CD4-positive, alpha-beta T cell treated with Interferon alpha-2 for 1 hour (primary cell): ENCODE measurements around the gene PIK3AP1.
"Not testable (repeated sequence)": the region's sequence is repeated elsewhere in the genome, so short reads cannot be mapped to it uniquely, and the experiment has no call there.

Experiments
- DNase-seq, 2 donors: peaks; one replicate each; pipeline ENCODE4 v3.0.0-alpha.2; 2020 to 2022

The PIK3AP1 gene

DNA sequence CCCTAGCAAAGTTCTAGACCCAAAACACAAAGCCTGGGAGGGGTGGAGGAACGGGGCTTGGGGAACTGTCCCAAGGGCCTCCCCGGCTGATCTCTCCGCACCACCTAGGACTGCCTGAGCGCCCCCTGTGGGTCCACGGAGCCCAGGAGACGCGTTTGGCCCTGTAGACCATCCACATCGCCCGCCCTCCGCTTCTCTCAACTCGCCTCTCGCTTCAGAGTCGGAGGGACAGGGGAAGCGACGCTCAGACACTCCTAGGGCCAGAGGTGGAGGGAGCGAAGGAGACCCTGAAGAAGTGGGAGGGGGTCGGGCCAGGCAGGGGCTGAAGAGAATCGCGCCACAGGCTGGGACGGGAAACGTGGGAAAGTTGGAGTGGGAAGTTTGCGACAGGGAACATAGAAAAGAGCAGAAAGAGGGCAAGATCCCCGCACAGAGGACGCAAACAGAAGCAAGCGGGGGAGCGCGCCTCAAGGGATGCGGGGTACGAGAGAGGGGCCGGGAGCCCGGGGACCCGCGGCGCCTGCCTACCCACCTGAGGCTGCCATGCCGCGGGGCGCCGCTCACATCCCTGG is 378 bp downstream of the PIK3AP1 start:
- peak; percentile 53 to 79 for DNase-seq

DNA sequence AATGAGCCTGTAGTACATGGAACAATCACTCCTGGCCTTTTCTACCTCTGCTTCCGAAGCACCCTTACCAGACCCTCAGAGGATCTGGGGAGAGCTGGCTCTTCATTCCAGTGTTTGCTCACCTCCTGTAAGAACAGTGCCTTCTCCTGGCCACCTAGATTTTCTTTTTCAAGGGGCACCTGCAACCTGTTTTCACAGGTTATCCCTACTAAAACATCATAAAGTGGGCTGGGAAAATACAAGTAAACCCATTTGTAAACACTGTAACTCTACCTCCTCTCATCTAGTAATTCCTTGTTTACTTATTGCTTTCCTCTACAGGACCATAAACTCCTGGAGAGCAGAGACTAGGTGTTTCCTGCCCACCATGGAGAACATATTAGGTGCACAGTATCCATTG is 1.1 kb downstream of the PIK3AP1 start:
- DNase-seq = no peak

DNA sequence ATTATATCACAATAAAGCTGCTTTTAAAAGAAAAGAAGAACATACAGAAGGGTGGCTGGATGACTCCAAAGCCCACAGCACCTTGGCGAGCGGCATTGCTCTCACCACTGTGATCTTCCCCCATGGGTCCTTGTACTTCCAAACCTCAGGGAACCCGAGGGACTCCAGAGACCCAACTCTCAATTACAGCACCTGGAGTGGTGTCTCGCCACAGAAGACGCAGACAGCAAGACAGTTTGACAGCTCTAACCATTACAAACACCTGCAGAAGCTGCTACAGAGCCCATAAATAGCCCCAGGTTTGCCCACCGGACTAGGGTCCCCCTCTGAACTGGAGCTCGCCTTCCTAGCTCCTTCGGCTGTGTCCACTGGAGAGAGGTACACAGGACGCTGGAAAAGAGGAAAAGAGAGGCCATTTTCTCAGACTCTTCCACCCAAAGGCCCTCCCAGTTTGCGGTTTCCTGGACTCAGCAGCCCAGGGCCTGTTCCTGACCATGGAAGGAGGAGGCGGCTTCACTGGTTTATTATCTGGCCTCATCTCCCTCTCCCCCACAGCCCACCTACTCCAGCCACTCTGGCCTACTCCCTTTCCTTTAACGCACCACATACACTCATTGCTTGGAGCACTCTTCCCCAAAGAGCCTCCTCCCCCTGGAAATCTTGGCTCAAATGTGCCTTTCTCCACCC is 1.9 kb downstream of the PIK3AP1 start:
- no peak for DNase-seq

DNA sequence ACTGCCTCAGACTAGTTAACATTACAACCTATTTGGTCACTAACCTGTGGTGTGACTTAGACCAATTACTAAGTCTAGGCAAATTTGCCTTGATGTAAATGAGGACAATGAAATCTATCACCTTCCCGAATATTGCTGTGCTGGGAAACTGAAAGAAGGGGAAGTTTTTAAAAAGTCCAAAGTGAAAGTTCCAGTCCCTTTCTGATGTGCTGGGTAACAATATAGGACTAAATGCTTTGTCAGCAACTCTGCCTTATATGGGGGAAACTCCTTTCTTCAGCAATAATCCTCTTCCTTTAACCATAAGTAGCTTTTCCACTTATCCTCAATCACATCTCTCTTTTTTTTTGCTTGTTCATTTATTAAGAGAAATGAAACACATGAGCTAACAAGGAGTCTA is 3.9 kb downstream of the PIK3AP1 start:
- DNase-seq = no peak

DNA sequence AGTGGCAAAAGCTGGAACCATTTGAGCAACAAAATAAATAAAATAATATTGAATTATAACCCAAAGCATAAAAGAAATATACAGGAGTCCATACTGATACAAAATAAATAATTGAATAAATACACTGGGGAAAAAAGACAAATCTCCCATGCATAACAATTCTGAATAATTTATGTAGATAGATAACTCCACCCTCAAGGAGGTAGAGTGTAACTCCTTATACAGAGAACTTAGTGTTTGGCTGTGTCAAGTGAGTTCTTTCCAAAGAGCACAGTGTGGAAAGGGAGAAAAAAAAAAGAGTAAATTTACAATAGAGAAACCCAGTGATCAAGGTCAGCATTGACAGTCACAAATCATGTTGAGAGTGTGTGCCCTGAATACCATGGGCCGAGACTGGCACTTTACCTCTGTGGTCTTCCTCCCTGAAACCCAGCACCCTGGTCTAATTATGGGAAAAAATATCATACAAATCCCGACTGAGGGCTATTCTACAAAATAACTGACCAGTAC is 5.5 kb downstream of the PIK3AP1 start:
- DNase-seq = no peak

DNA sequence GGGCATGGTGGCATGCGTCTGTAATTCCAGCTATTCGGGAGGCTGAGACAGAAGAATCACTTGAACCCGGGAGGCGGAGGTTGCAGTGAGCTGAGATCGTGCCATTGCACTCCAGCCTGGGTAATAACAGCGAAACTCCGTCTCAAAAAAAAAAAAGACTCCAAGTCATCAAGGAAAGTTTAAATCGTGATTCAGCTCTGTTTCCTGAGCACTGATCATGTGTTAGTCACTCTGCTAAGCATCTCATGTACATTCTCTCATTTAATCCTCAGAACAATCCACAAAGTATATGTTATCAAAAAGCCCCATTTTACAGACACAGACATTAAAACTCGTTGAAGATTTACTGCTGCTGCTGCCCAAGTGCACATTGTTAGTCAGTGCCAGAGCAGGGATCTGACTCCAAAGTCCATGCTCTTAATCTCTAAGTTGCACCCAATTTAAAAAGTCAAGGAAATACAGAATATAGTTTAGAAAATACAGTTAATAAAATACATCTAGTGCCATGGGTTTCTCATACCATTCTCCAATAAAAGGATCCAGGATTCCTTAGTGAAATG is 6.2 kb downstream of the PIK3AP1 start:
- no peak for DNase-seq

DNA sequence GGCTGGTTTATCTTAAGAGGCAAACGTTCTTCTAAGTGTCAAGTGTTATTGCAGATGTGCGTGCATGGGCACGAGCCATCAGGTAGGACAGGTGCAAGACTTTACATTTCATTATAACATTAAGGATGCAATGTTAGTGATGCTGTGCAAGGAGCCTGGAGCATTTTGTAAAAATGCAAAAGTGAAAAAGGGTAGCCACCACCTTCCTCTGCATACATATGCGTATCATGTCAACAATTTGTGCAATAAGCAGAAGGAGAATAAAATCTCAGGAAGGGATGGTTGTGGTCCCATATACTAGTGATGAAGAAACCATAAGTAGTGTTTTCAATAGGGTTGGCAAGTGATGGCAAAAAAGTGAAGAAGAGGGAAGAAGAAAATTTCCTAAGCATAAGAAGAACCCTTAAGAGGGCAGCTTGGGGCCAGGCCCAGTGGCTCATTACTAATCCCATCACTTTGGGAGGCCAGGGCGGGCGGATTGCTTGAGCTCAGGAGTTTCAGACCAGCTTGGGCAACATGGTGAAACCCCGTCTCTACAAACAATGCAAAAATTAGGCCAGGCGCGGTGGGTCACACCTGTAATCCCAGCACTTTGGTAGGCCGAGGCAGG is 7.5 kb downstream of the PIK3AP1 start:
- DNase-seq = no peak

DNA sequence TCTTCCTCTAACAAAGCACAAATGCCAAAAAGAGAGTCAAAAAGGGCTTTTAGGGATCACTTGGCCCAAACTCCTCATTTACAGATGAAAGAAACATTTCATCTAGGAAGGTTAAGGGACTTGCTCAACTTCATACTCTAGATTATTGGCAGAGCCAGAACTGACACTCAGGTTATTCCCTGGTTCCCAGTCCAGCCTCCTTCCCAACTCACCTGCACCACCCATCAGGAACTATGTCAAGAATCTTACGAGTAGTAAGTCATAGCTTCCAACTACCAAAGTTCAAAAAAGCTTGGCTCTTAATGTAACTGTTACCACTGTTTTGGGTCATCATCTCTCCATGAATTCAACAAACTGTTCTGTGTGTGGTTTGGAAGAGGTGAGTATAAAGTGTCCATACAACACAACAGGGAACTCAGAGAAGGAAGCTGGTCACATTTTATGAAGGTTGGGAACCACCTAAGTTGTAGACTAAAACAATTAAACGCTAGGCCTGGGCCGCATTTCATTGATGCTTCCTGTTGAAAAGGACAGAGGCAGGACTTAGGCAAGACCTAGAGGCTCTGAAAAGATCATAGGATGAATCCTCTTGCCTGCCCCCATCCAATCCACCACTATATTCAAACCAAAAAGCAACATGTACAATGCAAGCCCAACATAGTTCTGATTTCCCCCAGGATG is 9.1 kb downstream of the PIK3AP1 start:
- DNase-seq = no peak

DNA sequence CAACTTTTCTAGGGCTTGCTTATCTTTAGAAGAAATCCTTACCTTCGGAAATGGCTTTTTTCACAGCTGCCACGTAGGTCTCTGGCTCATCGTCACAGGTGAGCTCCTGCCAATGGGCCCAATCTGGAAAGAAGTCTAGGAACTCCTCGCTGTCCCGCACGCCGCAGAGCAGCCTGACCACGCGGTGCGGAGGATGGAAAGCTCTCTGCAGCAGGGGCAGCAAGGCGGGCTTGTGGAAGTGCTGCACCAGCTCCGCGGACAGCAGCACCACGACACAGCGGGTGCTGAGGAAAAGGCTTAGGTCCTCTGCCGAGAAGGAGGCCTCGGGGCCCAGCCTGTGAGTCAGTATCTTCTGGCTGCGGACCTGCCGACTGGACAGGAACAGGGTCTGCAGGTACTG is 10.8 kb downstream of the PIK3AP1 start:
- no peak for DNase-seq

DNA sequence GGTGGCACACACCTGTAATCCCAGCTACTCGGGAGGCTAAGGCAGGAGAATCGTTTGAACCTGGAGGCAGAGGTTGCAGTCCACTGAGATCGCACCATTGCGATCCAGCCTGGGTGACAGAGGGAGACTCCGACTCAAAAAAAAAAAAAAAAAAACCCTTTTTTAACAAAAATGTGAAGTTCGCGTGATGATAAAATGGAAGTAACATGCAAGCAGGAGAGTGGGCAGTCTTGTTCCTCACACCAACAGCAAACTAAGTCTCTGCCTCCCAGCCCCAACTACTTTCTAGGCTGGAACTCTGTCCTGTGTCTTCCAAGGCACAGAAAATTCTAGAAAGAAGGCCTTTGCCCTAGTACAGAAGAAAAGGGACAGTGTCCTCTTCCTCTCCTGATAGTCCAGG is 11.3 kb downstream of the PIK3AP1 start:
- DNase-seq = no peak

DNA sequence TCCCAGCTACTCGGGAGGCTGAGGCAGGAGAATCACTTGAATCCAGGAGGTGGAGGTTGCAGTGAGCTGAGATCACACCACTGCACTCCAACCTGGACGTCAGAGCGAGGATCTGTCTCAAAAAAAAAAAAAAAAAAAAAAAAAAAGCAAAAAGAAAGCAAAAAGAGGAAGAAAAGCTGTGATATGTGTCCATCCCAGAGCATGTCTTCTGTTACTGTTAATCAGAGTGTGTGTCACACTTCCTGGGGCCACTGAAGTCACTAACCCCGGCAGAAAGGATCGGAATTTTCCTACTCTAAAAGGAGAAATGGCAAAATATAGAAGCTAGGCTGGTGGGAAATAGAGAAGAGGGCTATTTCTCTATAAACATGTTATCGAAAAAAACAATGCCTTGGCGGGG is 11.9 kb downstream of the PIK3AP1 start:
- peak; percentile 14 to 46 for DNase-seq

DNA sequence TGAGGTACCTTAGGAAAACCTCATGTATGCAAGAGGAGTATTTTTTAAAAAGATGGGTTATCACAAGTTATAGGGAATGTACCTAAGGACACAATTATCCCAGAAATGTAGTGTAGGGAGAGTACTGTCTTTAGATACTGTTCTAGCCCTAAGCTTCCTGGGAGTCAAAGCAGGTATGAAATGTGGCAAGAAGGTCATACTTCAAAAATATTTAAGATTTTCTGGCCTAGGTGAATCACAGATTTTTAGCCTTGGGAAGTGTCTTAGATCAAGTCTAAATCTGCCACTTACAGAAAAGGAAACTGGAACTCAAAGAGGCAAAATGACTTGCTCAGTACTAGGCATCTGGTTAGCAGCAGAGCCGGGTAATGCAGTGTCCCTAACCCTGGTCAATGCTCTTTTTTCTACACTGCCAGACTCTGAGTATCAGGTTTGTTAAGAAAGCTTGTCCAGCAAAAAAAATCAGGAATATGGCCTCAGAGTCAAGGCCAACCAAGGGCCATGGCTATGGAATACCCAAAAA is 13.9 kb downstream of the PIK3AP1 start:
- DNase-seq = no peak

DNA sequence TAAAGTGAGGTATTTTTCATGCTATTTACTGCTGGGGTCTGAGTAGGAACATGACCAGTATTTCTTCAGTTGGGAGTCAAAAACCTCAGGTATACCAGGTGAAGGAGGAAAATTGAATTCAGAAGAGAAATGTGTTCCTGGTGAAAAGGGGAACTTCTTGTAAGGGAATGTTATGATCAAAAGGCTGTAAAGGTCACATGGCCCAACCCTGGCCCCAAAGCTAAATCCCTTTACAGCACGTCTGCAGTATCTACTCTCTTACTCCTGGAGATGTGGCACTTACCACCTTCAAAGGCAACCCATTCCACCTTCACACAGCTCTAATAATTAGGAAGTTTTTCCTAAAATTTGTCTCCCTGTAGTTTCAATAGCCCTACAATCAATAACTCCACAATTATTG is 15.2 kb downstream of the PIK3AP1 start:
- DNase-seq = no peak

DNA sequence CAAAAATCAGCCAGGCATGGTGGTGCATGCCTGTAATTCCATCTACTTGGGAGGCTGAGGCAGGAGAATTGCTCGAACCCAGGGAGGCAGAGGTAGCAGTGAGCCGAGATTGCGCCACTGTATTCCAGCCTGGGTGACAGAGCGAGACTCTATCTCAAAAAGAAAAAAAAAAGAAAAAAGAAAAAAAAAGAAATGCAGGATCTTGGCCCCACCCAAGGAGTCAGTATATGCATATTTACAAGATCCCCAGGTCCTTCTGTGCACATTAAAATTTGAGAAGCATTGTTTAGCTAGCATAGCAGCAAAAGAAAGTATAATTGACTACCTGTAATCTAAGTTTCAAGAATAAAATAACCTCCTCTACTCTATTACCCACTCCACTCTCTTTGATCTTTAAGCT is 15.8 kb downstream of the PIK3AP1 start:
- DNase-seq = no peak

DNA sequence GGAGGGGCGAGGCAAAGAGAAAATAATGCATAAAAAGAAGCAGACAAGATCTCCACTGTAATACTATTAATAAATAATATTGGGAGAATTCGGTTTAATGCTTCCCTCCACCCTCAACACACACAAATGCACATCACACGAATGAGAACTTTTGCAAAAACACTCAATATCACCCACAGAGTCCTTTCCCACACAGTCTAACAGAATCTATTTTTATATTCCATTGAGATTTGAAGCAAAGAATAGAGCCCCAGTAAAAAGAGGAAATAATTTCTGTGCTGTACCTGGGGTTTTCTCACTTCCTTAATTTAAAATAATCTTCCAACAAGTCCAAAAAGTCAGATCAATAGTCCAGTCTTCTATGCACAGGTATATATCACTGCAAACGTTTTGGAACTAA is 17.0 kb downstream of the PIK3AP1 start:
- no peak for DNase-seq

DNA sequence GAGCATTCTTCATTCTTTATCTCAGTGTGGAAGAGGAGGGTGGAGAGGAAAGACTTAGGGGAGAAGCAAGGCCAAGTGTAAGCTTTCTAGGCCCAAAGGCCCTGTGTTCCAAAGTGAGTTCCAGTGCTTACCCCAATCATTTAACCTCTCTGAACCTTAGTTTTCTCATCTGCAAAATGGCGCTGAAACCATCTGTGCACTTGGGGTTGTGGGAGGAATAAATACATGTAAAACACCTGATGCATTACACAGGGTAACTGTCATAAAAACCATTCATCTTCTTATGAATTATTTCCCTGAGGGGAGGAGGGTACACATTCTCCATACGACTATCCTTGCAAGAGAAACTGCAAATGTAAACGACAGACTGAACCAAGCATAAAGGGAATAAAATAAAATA is 19.0 kb downstream of the PIK3AP1 start:
- no peak for DNase-seq

DNA sequence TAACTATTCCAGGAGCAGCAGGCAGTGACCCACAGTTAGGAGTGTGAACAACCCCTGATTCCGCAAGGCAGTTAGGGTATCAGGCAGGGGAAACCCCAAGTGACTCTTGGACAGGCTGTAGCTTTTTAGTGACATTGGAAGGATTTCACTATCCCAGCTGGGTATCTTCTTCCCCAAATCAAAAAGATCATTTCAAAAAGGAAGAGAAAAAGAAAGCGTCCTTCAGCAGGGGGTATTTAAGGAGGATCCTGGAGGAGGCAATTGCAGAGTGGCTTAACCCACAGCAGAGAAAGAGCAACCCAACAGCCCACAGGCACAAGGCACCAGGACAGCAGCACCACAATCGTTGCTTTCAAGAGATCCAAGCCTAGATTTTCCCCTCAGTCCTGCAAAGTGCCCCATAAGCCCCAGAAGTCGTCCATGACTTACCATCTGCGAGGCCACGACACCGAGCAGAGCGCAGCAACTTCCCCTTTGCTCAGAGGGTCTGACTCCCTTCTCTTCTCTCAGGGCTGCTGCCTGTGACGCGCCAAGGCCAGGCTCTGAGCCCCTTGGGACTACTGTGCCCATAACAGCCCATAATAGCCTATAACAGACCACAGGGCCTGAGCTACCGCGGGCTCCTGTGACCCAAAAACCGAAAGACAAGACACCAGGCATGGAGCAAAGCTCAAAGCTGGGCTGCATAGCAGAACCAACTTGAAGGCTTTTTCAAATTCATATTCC is 19.8 kb downstream of the PIK3AP1 start:
- DNase-seq = peak in 1 of 2 donors; percentile 81

DNA sequence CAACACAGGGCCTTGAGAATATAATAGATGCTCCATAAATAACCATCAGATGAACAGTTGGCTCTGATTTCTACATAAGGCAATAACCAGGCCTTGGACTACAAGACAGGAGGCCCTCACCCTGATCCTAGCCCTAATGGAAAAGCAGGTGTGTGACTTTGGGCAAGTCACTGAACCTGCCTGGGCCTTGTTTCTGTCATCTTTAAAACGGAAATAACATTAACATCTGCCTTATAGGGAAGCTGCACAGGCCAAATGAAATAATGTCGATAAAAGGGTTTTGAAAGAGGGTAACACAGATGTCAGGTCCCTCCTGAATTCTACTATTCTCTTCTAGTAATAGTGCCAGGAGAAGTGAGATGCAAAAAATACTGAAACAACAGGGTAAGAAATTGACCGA is 20.7 kb downstream of the PIK3AP1 start:
- no peak for DNase-seq

DNA sequence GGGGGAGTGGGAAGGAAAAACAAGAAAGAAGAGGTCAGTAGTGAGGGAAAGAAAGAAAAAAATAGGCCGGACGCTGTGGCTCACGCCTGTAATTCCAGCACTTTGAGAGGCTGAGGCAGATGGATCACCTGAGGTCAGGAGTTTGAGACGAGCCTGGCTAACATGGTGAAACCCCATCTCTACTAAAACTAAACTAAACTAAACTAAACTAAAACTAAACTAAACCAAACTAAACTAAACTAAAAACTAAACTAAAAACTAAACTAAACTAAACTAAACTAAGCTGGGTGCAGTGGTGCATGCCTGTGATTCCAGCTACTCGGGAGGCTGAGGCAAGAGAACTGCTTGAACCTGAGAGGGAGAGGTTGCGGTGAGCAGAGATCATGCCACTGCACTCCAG is 22.0 kb downstream of the PIK3AP1 start:
- not testable (repeated sequence) for DNase-seq

DNA sequence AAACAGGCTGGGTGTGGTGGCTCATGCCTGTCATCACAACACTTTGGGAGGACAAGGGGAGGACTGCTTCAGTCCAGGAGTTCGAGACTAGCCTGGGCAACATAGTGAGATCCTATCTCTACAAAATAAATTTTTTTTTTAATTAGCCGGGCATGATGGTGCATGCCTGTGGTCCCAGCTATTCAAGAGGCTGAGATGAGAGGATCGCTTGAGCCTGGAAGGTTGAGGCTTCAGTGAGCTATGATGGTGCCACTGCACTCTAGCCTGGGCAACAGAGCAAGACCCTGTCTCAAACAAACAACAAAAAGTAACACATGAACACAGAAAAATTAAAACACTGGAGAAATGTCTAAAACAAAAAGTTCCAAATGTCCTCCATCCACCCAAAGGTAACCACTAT is 22.9 kb downstream of the PIK3AP1 start:
- DNase-seq = no peak

DNA sequence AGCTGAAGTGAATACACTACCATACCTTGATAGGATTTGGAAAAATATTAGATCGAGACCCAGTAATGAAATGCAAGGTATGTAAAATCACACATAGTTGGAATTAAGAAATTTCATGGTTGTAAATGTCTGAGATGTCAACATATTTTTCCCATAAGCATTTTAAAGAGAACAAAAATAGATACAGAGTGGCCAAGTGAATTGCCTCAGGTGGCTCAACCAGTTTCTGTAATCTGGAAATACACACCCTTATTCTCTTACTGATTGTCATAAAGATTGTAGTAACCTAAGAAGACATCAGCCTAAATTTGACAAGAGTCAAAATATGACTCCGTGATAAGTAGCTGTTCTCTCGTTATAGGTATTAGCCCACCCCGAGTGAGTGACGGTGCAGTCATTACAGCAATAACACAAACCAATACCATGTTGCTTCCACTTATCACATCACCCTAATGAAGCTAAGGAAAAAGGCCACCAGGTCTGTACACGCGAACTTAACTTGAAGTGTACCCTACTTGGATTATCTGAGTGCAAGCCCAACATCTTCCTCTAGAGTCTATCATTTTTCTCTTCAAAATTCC is 23.4 kb downstream of the PIK3AP1 start:
- DNase-seq = no peak

DNA sequence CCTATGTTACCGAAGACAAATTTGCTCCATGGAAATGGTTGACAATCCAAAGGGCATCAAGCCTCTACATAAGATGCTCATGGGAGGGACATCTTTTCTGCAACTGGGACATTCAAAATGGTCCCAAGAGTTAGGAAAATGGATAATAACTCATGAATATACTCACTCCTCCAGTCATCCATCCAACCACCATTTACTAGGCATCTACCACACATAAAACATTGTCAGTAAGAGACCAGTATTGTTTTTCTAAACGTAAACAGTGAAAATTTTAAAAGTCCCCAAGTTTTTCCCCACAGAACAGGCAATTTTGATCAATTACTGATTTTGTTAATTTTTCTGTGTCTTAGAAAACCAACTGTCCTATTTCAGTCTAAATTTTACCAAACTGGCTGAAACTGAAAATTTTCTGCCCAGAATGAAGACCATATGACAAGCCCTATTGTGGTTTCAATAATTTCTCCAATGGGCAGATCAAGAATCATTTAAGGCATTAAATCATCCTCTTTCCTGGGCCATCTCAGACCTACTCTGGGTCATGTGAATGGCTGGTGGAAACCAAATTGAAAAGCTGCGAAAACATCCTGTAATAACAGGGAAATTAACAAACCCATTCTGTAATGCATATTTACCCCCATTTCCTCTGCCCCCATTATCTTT is 24.2 kb downstream of the PIK3AP1 start:
- DNase-seq = no peak
